GM13976 (cell line): ENCODE measurements around the gene PGBD1.

Source experiments
- DNase-seq: peaks from one replicate; pipeline ENCODE4 v3.0.0; 2012; ENCODE audit warnings: low spot score
- CTCF ChIP-seq: IDR thresholded peaks from 2 replicates; pipeline ENCODE4 v1.5.1; 2012; ENCODE audit warnings: borderline replicate concordance, mild to moderate bottlenecking; ENCODE audit not compliant: insufficient read depth; ENCODE audit errors: extremely low read depth, missing control alignments, control extremely low read depth
- in situ Hi-C: fragments of 300-500 bp; cut with MboI; formaldehyde crosslinking; loops from one replicate; pipeline ENCODE4 v1.12.0; 2022; ENCODE audit warnings: low sequenced_read_pairs, mixed read lengths, inconsistent platforms; ENCODE audit not compliant: unreplicated experiment

The PGBD1 gene

GRCh38 chr6:28281288-28282064, at the start of gene PGBD1:
Gene PGBD1, plus strand, starts transcription at chr6:28281572. Its CDS starts 2,242 bp downstream, at chr6:28283814.
- in situ Hi-C loops = no loop called here
- TF ChIP-seq CTCF = no peak
- peak; percentile 71 for DNase-seq

- TF ChIP-seq CTCF = no peak
- no peak for DNase-seq
Measured at GRCh38 chr6:28232785-28233184, 48.6 kb upstream of the PGBD1 start.

GRCh38 chr6:28235912-28236452, 45.4 kb upstream of the PGBD1 start:
- no peak for TF ChIP-seq CTCF
- DNase-seq = no peak
- in situ Hi-C loops = no loop called here

More at GRCh38 chr6:28232785-28233184, 48.6 kb upstream of the PGBD1 start:
- in situ Hi-C loops = no loop called here

- no peak for TF ChIP-seq CTCF
- no peak for DNase-seq
- in situ Hi-C loops = no loop called here
Measured at GRCh38 chr6:28239636-28240035, 41.7 kb upstream of the PGBD1 start.

- no peak for DNase-seq
- TF ChIP-seq CTCF = no peak
- in situ Hi-C loops = no loop called here
Measured at GRCh38 chr6:28240471-28240870, 40.9 kb upstream of the PGBD1 start.

- DNase-seq = no peak
- in situ Hi-C loops = no loop called here
- no peak for TF ChIP-seq CTCF
Measured at GRCh38 chr6:28243946-28244345, 37.4 kb upstream of the PGBD1 start.
